Uterus (tissue), 4 donors: Measurements from ENCODE around the gene IL17D. TPM values are rescaled to one million over a fixed set of nuclear protein-coding genes. Genes with fewer than 3 reads are reported as not detected.
A peak's percentile ranks its signal among the peaks of the same experiment; 100 is the strongest.

ENCODE experiments used
- DNase-seq, 2 donors: peaks; one replicate each; pipeline ENCODE4 v3.0.0-alpha.2; 2019 to 2020
- H3K27ac ChIP-seq, 2 donors: fragments of 200-600 bp; sonication (generic); 1 replicate in 1 of 2; 2 replicates in 1 of 2; pipeline ENCODE4 v1.5.1; 2016 to 2018
- H3K27me3 ChIP-seq, 2 donors: fragments of 200-600 bp; sonication (generic); one replicate each; pipeline ENCODE4 v1.5.1; 2018 to 2019; ENCODE audit warnings: control low read depth in 1 of 2
- H3K36me3 ChIP-seq, 2 donors: fragments of 200-600 bp; sonication (generic); one replicate each; pipeline ENCODE4 v1.5.1; 2019; ENCODE audit warnings: control low read depth in 1 of 2
- H3K4me1 ChIP-seq, 2 donors: fragments of 200-600 bp; sonication (generic); one replicate each; pipeline ENCODE4 v1.5.1; 2018 to 2019; ENCODE audit warnings: control low read depth in 1 of 2
- H3K4me3 ChIP-seq, 2 donors: fragments of 200-600 bp; sonication (generic); 1 replicate in 1 of 2; 2 replicates in 1 of 2; pipeline ENCODE4 v1.5.1; 2018 to 2019; ENCODE audit warnings: mild to moderate bottlenecking in 1 of 2
- H3K9me3 ChIP-seq, 2 donors: fragments of 200-600 bp; sonication (generic); one replicate each; pipeline ENCODE4 v1.5.1; 2019; ENCODE audit warnings: control low read depth in 1 of 2
- POLR2A ChIP-seq, 2 donors: fragments of 450-650 bp; IDR thresholded peaks; one replicate each; pipeline ENCODE4 v1.6.1; 2016; ENCODE audit warnings: antibody characterized with exemption in 2 of 2, mild to moderate bottlenecking in 1 of 2, moderate library complexity in 1 of 2
- intact Hi-C: fragments of 100-400 bp; cut with DNase I; formaldehyde crosslinking; loops from one replicate; pipeline ENCODE4 v1.15.1; 2023; ENCODE audit warnings: low total_unique reads
- total RNA-seq, 4 donors: library from RNA; depleted of rRNA in 3 of 4; stranded (reverse); fragments of >200 nt in 3 of 4; gene quantifications; one replicate each; pipeline versions ENCODE4 v1.1.0 to v1.2.4, GENCODE V29; 2014 to 2023
- TF ChIP-seq, protein P1 (sequence below), 4 experiments: fragments of 200-600 bp in 2 of 4; fragments of 450-650 bp in 2 of 4; sonication (generic) in 2 of 4; IDR thresholded peaks; one replicate each; pipeline ENCODE4 v1.5.1; 2016 to 2019; ENCODE audit warnings: antibody characterized with exemption in 4 of 4, mild to moderate bottlenecking in 2 of 4, moderate library complexity in 1 of 4
- donor health status: DM: yes; HTN: yes; CAD: no.

The IL17D gene
- total RNA-seq, 4 donors from 2014 or later: 2.7 to 5.6 TPM; not detected in 2

DNA sequence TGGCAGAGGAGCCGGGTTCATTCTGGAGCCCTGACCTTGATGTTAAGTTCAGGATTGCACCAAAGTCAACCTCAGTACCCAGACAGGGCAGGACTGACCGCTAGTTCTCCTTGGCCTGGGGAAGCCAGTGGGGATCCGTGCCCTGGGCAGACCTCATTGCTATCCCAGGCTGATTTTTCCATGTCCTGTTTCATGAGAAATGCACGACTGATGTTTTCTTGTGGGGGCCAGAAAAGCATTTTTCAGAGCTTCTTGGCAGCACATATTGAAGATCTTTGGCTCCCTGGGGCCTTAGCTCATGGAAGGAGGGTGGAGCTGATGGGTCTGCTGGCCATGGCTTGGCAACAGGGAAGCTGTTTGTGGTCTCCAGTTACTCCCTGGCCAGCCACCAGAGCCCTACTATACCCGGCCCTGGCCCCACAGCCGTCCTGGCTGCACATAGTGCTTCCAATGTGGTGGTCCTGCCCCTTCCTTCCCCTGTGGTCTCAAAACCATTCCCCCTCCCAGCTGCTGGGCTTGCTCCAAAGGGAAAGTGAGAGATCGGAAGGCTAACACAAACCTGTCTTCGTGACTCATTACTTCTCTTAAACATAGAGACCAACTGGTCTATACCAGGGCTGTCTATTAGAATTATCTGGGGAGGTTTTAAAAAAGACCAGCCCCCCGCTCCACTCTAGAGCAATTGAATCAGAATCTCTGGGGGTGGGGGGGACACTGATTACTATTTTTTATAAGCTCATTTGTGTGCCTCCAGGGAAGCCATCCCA lies 11.2 kb downstream of the IL17D start:
- intact Hi-C loops: loop anchor here (5.0 kb wide), 1 partner anchor 113 kb away; no protein-coding TSS in a partner anchor
- H3K36me3 ChIP-seq: no peaks in the 10 kb centered on the region

DNA sequence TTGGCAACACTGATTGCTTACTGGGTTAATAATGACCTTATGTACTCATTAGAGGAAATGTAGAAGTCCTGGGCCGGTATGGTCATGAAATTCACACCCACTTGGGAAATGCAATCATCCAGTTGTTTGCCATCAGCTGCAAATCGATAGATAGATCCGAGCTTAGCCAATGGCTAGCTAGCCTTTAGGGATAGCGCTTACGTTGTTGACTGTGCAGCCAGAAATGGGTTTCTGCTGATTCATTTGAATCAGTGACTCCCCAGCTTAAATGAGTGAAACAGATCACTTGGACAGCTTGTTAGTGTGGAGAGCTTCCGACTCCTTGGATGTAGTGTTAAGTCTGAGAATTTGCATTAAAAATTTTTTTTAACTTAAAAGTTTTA lies 11.8 kb downstream of the IL17D start:
- no peaks in the 10 kb centered on the region for H3K36me3 ChIP-seq
- no peaks in the 10 kb centered on the region for H3K27me3 ChIP-seq
- H3K4me3 ChIP-seq: no peak overlapping the region
- H3K27ac ChIP-seq: peak overlapping the region in 1 of 2 donors; percentile 68
- no peak for TF ChIP-seq POLR2A (IDR thresholded peaks at IDR 0.05)
- TF ChIP-seq, protein P1, sequence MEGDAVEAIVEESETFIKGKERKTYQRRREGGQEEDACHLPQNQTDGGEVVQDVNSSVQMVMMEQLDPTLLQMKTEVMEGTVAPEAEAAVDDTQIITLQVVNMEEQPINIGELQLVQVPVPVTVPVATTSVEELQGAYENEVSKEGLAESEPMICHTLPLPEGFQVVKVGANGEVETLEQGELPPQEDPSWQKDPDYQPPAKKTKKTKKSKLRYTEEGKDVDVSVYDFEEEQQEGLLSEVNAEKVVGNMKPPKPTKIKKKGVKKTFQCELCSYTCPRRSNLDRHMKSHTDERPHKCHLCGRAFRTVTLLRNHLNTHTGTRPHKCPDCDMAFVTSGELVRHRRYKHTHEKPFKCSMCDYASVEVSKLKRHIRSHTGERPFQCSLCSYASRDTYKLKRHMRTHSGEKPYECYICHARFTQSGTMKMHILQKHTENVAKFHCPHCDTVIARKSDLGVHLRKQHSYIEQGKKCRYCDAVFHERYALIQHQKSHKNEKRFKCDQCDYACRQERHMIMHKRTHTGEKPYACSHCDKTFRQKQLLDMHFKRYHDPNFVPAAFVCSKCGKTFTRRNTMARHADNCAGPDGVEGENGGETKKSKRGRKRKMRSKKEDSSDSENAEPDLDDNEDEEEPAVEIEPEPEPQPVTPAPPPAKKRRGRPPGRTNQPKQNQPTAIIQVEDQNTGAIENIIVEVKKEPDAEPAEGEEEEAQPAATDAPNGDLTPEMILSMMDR (IDR thresholded peaks at IDR 0.05): no peak
- no peaks in the 10 kb centered on the region for H3K9me3 ChIP-seq
- H3K4me1 ChIP-seq: no peaks in the 10 kb centered on the region
- DNase-seq: no peak
- intact Hi-C loops: no loop called here

More for the DNA sequence above, 11.2 kb downstream of the IL17D start:
- Histone ChIP-seq H3K4me3 (no peak overlapping the region), H3K9me3 (no peaks in the 10 kb centered on the region), H3K27me3 (no peaks in the 10 kb centered on the region), H3K27ac (peak overlapping the region; percentile 48 to 68), H3K4me1 (no peaks in the 10 kb centered on the region)
- TF ChIP-seq, protein P1 (IDR thresholded peaks at IDR 0.05): no peak
- no peak for TF ChIP-seq POLR2A (IDR thresholded peaks at IDR 0.05)
- DNase-seq: peak in 1 of 2 donors; percentile 44

GRCh38 chr13:20716951-20717350 lies 13.5 kb downstream of the IL17D start:
- DNase-seq: no peak
- TF ChIP-seq, protein P1 (IDR thresholded peaks at IDR 0.05): no peak
- TF ChIP-seq POLR2A (IDR thresholded peaks at IDR 0.05): no peak
- Histone ChIP-seq H3K27me3 (no peaks in the 10 kb centered on the region), H3K4me3 (no peak overlapping the region), H3K27ac (no peak overlapping the region), H3K36me3 (no peaks in the 10 kb centered on the region), H3K4me1 (peaks cover 0 to 7% of the 10 kb centered on the region in 2 donors), H3K9me3 (no peaks in the 10 kb centered on the region)
- intact Hi-C loops: no loop called here

DNA sequence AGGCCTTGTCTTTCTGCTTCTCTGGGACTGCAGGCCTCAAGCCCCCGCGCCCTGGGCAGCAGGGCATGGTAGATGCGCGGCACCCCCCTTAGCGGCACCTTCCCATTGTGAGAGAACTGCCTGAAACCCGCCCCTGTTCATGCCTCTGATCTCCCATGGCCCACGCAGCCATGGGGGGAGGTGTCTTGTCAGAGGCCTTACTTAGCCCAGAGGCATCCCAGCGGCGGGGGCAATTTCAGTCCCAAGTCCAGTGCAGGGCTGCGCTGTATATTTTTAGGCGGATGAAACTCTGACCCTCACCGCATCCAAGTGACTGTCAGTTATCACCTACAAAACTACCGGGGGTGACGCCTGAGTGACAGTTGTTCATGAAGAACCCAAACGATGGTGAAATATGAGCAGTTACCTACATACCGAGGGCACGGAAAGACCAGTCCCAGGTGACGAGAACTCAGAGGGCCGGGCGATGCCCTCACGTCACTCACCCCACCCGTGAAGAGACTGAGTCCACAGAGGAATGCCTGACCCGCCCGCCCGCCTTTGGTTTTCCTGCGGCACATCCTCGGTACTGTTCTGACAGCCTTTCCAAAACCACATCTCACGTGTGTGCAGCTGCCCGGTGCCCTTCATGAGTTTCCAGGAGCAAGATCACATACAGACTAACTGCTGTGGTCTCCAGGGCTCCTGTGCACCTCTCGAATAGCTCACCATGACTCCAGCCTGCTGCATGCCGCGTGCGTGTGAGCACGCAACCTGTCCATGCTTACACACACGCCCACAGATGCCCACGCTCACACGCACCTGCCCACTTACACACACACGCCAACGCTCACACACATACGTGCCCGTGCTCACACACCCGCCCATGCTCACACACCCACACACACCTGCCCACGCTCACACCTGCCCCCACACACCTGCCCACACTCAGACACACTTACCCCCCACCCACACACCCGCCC lies 14.4 kb downstream of the IL17D start:
- no peak for DNase-seq
- H3K36me3 ChIP-seq: no peaks in the 10 kb centered on the region
- H3K4me1 ChIP-seq: peaks cover 0 to 9% of the 10 kb centered on the region in 2 donors
- TF ChIP-seq, protein P1 (IDR thresholded peaks at IDR 0.05): no peak
- no peak for TF ChIP-seq POLR2A (IDR thresholded peaks at IDR 0.05)
- H3K4me3 ChIP-seq: no peak overlapping the region
- no peaks in the 10 kb centered on the region for H3K9me3 ChIP-seq
- intact Hi-C loops: no loop called here
- no peak overlapping the region for H3K27ac ChIP-seq
- H3K27me3 ChIP-seq: no peaks in the 10 kb centered on the region
